HepG2 (cell line): Measurements from ENCODE around the gene GNAS. TPM values are rescaled to one million over a fixed set of nuclear protein-coding genes. Genes with fewer than 3 reads are reported as not detected.

ENCODE experiments used
- ATAC-seq: fragments of 200-7000 bp; cut with Tn5 transposase; 3 replicates; pipeline ENCODE4 v1.9.1; 2020; ENCODE audit warnings: mild to moderate bottlenecking, moderate library complexity
- BruUV-seq: library from RNA; stranded (reverse); fragments of 400-500 nt; replicated peaks from 2 replicates; lab custom pipeline; 2021; lab: Mats Ljungman, UMichigan
- CTCF ChIA-PET: fragments of 300-600 bp; formaldehyde crosslinking; extraction: SDS; loops from one replicate; lab custom pipeline; 2021; ENCODE audit warnings: low total read pairs, inconsistent platforms, low intra/inter-chr PET ratio; lab: Yijun Ruan, JAX
- POLR2A ChIA-PET: fragments of 350-600 bp; sonication (Branson Sonifier 250); formaldehyde crosslinking; loops from one replicate; lab custom pipeline; 2020; ENCODE audit warnings: antibody characterized with exemption, inconsistent platforms; lab: Yijun Ruan, JAX
- DNase-seq: peaks from one replicate; pipeline ENCODE4 v3.0.0-alpha.2; 2015; ENCODE audit warnings: low spot score
- FAIRE-seq: peaks from 3 replicates; lab custom pipeline; 2011; peaks lifted over from hg19 to GRCh38; lab: Jason Lieb, UNC
- H2AFZ ChIP-seq: one replicate; pipeline ENCODE4 v1.6.1; 2011; ENCODE audit warnings: low read length, inconsistent platforms
- H3K27ac ChIP-seq: fragments of 300-600 bp; 3 replicates; pipeline ENCODE4 v1.8.0; 2011; ENCODE audit warnings: mixed run types, mild to moderate bottlenecking, mixed read lengths, low read length, inconsistent platforms; ENCODE audit not compliant: insufficient read depth; ENCODE audit errors: extremely low read length
- H3K27me3 ChIP-seq, 2 experiments: fragments of 200-600 bp in 1 of 2; 2 replicates in 1 of 2; 3 replicates in 1 of 2; pipeline versions ENCODE4 v1.6.0 to v1.8.0; 2011; ENCODE audit warnings: low read length in 2 of 2, mild to moderate bottlenecking in 2 of 2, moderate library complexity in 2 of 2, inconsistent platforms in 1 of 2; ENCODE audit not compliant: insufficient read depth in 2 of 2, control insufficient read depth in 1 of 2
- H3K36me3 ChIP-seq, 2 experiments: fragments of 200-600 bp in 1 of 2; replicated peaks in 1 of 2; 2 replicates in 1 of 2; 3 replicates in 1 of 2; pipeline versions ENCODE4 v1.5.1 to v1.8.0; 2011; ENCODE audit warnings: low read length in 2 of 2, inconsistent platforms in 1 of 2; ENCODE audit not compliant: insufficient read depth in 2 of 2, control insufficient read depth in 1 of 2
- H3K4me1 ChIP-seq: 2 replicates; pipeline ENCODE4 v1.5.1; 2012; ENCODE audit warnings: low read length, inconsistent platforms; ENCODE audit not compliant: insufficient read depth
- H3K4me2 ChIP-seq: 2 replicates; pipeline ENCODE4 v1.6.0; 2011; ENCODE audit warnings: low read depth, low read length, inconsistent platforms
- H3K4me3 ChIP-seq, 3 experiments: fragments of 200-600 bp in 1 of 3; sonication (generic), shearing (Covaris generic) in 1 of 3; replicated peaks in 1 of 3; 2 replicates each; pipeline ENCODE4 v1.5.1; 2011 to 2016; ENCODE audit warnings: low read length in 3 of 3, inconsistent platforms in 2 of 3, low read depth in 2 of 3, mild to moderate bottlenecking in 2 of 3, control low read depth in 1 of 3, mixed read lengths in 1 of 3; ENCODE audit not compliant: insufficient read depth in 1 of 3
- H3K79me2 ChIP-seq: one replicate; pipeline ENCODE4 v1.6.1; 2011; ENCODE audit warnings: low read length, inconsistent platforms; ENCODE audit not compliant: insufficient read depth
- H3K9ac ChIP-seq: 2 replicates; pipeline ENCODE4 v1.6.0; 2011; ENCODE audit warnings: mild to moderate bottlenecking, low read depth, low read length, inconsistent platforms; ENCODE audit not compliant: insufficient read depth
- H3K9me3 ChIP-seq: 2 replicates; pipeline ENCODE4 v1.5.1; 2012; ENCODE audit warnings: mild to moderate bottlenecking, low read length
- H4K20me1 ChIP-seq: 2 replicates; pipeline ENCODE4 v1.6.0; 2011; ENCODE audit warnings: inconsistent platforms, mild to moderate bottlenecking, low read length, moderate library complexity; ENCODE audit not compliant: insufficient read depth
- ARID2 ChIP-seq: sonication (generic); formaldehyde crosslinking; IDR thresholded peaks from 2 replicates; pipeline ENCODE4 v1.8.1; 2022; ENCODE audit warnings: mild to moderate bottlenecking, missing genetic modification reagents, borderline replicate concordance
- ATF3 ChIP-seq: sonication (generic); formaldehyde crosslinking; IDR thresholded peaks from 2 replicates; pipeline ENCODE4 v1.4.0; 2020; ENCODE audit warnings: missing genetic modification reagents
- CBX2 ChIP-seq, 2 experiments: fragments of 200-600 bp in 1 of 2; sonication (generic); formaldehyde crosslinking in 1 of 2; IDR thresholded peaks; 2 replicates each; pipeline versions ENCODE4 v1.7.0 to v1.8.1; 2018 to 2022; ENCODE audit warnings: low read depth in 2 of 2, low read length in 1 of 2, mild to moderate bottlenecking in 1 of 2, missing genetic modification reagents in 1 of 2
- CENPX ChIP-seq: sonication (generic); formaldehyde crosslinking; IDR thresholded peaks from 2 replicates; pipeline ENCODE4 v1.9.0; 2021; ENCODE audit warnings: mild to moderate bottlenecking, missing genetic modification reagents, moderate library complexity
- DRAP1 ChIP-seq: IDR thresholded peaks from 2 replicates; pipeline ENCODE4 v1.6.1; 2016; ENCODE audit warnings: missing genetic modification reagents, missing compliant biosample characterization
- MTA1 ChIP-seq: sonication (generic); formaldehyde crosslinking; IDR thresholded peaks from 2 replicates; pipeline ENCODE4 v1.4.0; 2020; ENCODE audit warnings: missing genetic modification reagents, mild to moderate bottlenecking, borderline replicate concordance
- PHF8 ChIP-seq: sonication (generic); formaldehyde crosslinking; IDR thresholded peaks from 2 replicates; pipeline ENCODE4 v1.5.0; 2020; ENCODE audit warnings: missing genetic modification reagents
- POLR2AphosphoS5 ChIP-seq: IDR thresholded peaks from 2 replicates; pipeline ENCODE4 v1.6.1; 2012; ENCODE audit warnings: low read depth, low read length
- SIN3B ChIP-seq: fragments of 150-350 bp; IDR thresholded peaks from 2 replicates; pipeline ENCODE4 v1.6.1; 2014; ENCODE audit warnings: low read length
- ZNF124 ChIP-seq: sonication (generic); formaldehyde crosslinking; IDR thresholded peaks from 2 replicates; pipeline ENCODE4 v1.4.0; 2020; ENCODE audit warnings: missing genetic modification reagents
- ZNF260 ChIP-seq: sonication (generic); formaldehyde crosslinking; IDR thresholded peaks from 2 replicates; pipeline ENCODE4 v1.4.0; 2020; ENCODE audit warnings: missing genetic modification reagents, low read depth, mild to moderate bottlenecking, borderline replicate concordance
- ZNF674 ChIP-seq: sonication (generic); formaldehyde crosslinking; IDR thresholded peaks from 2 replicates; pipeline ENCODE4 v1.5.0; 2020; ENCODE audit warnings: low read depth, mild to moderate bottlenecking, missing genetic modification reagents
- ZNF768 ChIP-seq: sonication (generic); formaldehyde crosslinking; IDR thresholded peaks from 2 replicates; pipeline ENCODE4 v1.4.0; 2020; ENCODE audit warnings: missing genetic modification reagents
- ZNF782 ChIP-seq: sonication (generic); formaldehyde crosslinking; IDR thresholded peaks from 2 replicates; pipeline ENCODE4 v1.4.0; 2020; ENCODE audit warnings: missing genetic modification reagents, mild to moderate bottlenecking, borderline replicate concordance
- WGBS: methylation state at CpG from one replicate; pipeline ENCODE4 v1.1.6; 2017; ENCODE audit warnings: low lambda C conversion rate; 5-methylcytosine and 5-hydroxymethylcytosine counted together
- in situ Hi-C: cut with HindIII; loops from 2 replicates; pipeline ENCODE4 v1.10.0; 2017; ENCODE audit warnings: low pct_unique_long_range_greater_than_20kb; ENCODE audit not compliant: extremely low pct_ligation_motif_present
- intact Hi-C: fragments of 100-400 bp; cut with micrococcal nuclease; formaldehyde crosslinking; loops from one replicate; pipeline ENCODE4 v1.10.0; 2022; ENCODE audit not compliant: unreplicated experiment
- polyA plus RNA-seq, 8 experiments: library from polyadenylated mRNA; depleted of rRNA in 3 of 8; stranded (reverse) in 7 of 8; unstranded in 1 of 8; fragments of >200 nt; fragmentation: Illumina TruSeq in 4 of 8; extraction: Trizol in 4 of 8; gene quantifications; 2 replicates each; pipeline versions ENCODE4 v1.2.1 to v1.2.3, GENCODE V29; 2011 to 2016; ENCODE audit warnings: low read depth in 4 of 8, missing spikeins in 1 of 8, mixed read lengths in 1 of 8; ENCODE audit not compliant: insufficient read depth in 1 of 8
- total RNA-seq, 5 experiments: library from RNA; depleted of rRNA; stranded (reverse); fragments of >200 nt; fragmentation: Illumina TruSeq; extraction: Trizol; gene quantifications; 2 replicates each; pipeline ENCODE4 v1.2.3, GENCODE V29; 2016; ENCODE audit warnings: low read depth in 1 of 5
- TF ChIP-seq, protein P1 (sequence below): conservative IDR thresholded peaks from 2 replicates; pipeline ENCODE4 v1.6.1; 2018; ENCODE audit warnings: missing genetic modification reagents

The GNAS gene
- total and polyA plus RNA-seq, 2 of the 13 experiments (the other 11 are each of a cell fraction or from before 2014, with no cell fraction given) = 407 to 1,008 TPM

DNA sequence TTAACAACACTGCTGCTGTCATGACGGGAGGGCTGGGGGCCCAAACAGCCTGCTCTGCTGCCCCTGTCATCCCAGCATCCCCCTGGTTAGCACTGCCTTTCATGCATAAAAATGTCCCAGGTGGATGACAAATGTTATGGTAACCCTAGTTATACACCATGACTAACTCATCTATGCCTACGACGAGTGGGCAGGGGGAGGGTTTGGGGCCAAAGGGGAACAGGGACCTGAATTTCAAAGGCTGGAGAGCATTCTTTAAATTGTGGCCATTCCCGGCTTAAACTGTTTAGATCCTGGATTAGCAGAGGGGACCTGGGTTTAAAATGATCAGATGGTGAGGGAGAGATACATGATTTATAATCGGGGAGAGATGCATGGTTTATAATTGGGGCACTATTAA is 26.2 kb upstream of the GNAS start:
- Histone ChIP-seq H3K4me2 (no peak overlapping the region), H3K4me3 (no peak overlapping the region), H2AFZ (no peak overlapping the region), H3K27ac (no peak overlapping the region), H3K9ac (no peak overlapping the region), H4K20me1 (no peaks in the 10 kb centered on the region), H3K36me3 (no peaks in the 10 kb centered on the region), H3K9me3 (no peaks in the 10 kb centered on the region), H3K4me1 (no peaks in the 10 kb centered on the region), H3K27me3 (peaks cover 0 to 34% of the 10 kb centered on the region in 2 experiments; a peak in 3 of 5 replicates)
- no peak for FAIRE-seq
- CTCF ChIA-PET = no interaction called here
- BruUV-seq = no TSS peak
- POLR2A ChIA-PET = no interaction called here
- 13% methylated on average over 5 of the region's 5 CpGs for WGBS
- no peak for DNase-seq
- in situ Hi-C loops (no loop called here), intact Hi-C loops (no loop called here)
- ATAC-seq = no peak
- no peak for TF ChIP-seq MTA1 (CRISPR knock-in tag)
- no peak for TF ChIP-seq CENPX (CRISPR knock-in tag)
- TF ChIP-seq ZNF674 (CRISPR knock-in tag) = no peak
- TF ChIP-seq ZNF782 (CRISPR knock-in tag) = no peak
- TF ChIP-seq POLR2AphosphoS5 = no peak
- no peak for TF ChIP-seq ZNF260
- TF ChIP-seq, all 625 proteins: peak for 0
- H3K79me2 ChIP-seq = no peaks in the 10 kb centered on the region

GRCh38 chr20:58828136-58828535 is 24.4 kb upstream of the GNAS start:
- no peak for ATAC-seq
- H3K27me3 ChIP-seq = peaks cover 2 to 28% of the 10 kb centered on the region in 2 experiments; a peak in 3 of 5 replicates
- TF ChIP-seq, protein P1, sequence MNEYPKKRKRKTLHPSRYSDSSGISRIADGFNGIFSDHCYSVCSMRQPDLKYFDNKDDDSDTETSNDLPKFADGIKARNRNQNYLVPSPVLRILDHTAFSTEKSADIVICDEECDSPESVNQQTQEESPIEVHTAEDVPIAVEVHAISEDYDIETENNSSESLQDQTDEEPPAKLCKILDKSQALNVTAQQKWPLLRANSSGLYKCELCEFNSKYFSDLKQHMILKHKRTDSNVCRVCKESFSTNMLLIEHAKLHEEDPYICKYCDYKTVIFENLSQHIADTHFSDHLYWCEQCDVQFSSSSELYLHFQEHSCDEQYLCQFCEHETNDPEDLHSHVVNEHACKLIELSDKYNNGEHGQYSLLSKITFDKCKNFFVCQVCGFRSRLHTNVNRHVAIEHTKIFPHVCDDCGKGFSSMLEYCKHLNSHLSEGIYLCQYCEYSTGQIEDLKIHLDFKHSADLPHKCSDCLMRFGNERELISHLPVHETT (CRISPR knock-in tag) = no peak
- TF ChIP-seq ARID2 (CRISPR knock-in tag) (no peak), ZNF768 (no peak), PHF8 (CRISPR knock-in tag) (no peak), CBX2 (IDR thresholded peaks at IDR 0.05; ENCODE audit: low read depth, low read length) (no peak), CBX2 (CRISPR knock-in tag; IDR thresholded peaks at IDR 0.05; ENCODE audit: low read depth) (no peak), ZNF124 (CRISPR knock-in tag) (no peak), ATF3 (CRISPR knock-in tag) (no peak), DRAP1 (no peak), SIN3B (no peak)
- TF ChIP-seq, all 625 proteins: peak for 0
- no peaks in the 10 kb centered on the region for H3K79me2 ChIP-seq
- no peak overlapping the region for H3K9ac ChIP-seq
- H2AFZ ChIP-seq = no peak overlapping the region
- 20% methylated on average over 2 of the region's 2 CpGs for WGBS
- no peaks in the 10 kb centered on the region for H3K4me1 ChIP-seq
- intact Hi-C loops (no loop called here), in situ Hi-C loops (no loop called here)
- FAIRE-seq (no peak), DNase-seq (no peak)
- no peaks in the 10 kb centered on the region for H4K20me1 ChIP-seq
- no peak overlapping the region for H3K4me3 ChIP-seq
- CTCF ChIA-PET = no interaction called here
- H3K27ac ChIP-seq = no peak overlapping the region
- POLR2A ChIA-PET = no interaction called here
- H3K4me2 ChIP-seq = no peak overlapping the region
- no TSS peak for BruUV-seq
- H3K9me3 ChIP-seq = no peaks in the 10 kb centered on the region
- no peaks in the 10 kb centered on the region for H3K36me3 ChIP-seq
